ENCODE results near the gene BBX. TPM values are rescaled to one million over a fixed set of nuclear protein-coding genes. Genes with fewer than 3 reads are reported as not detected.

BBX gene
- total RNA-seq, 4 donors from 2014 or later = 26.5 to 45.8 (median 28.0) TPM

GRCh38 chr3:107634099-107634489, 111.3 kb downstream of the BBX start:
- H3K4me3 ChIP-seq (ENCODE audit: low read depth, poor library complexity, severe bottlenecking) = no peak overlapping the region
- WGBS, 2 donors = 93 to 94% methylated on average over 3 of the region's 3 CpGs
- intact Hi-C loops (cut with DNase I; ENCODE audit: low total_unique reads) = no loop called here
- no peak for DNase-seq (ENCODE audit: low spot score in 2 of 2)
- TF ChIP-seq POLR2A (IDR thresholded peaks at IDR 0.05) (no peak), CTCF (IDR thresholded peaks at IDR 0.05) (no peak)

GRCh38 chr3:107637416-107638183, 114.8 kb downstream of the BBX start:
- intact Hi-C loops (cut with DNase I; ENCODE audit: low total_unique reads) = no loop called here
- no peak overlapping the region for H3K4me3 ChIP-seq (ENCODE audit: low read depth, poor library complexity, severe bottlenecking)
- DNase-seq (ENCODE audit: low spot score in 2 of 2) = no peak
- TF ChIP-seq POLR2A (IDR thresholded peaks at IDR 0.05) (no peak), CTCF (IDR thresholded peaks at IDR 0.05) (no peak)
- 87 to 96% methylated on average over 5 of the region's 5 CpGs for WGBS, 2 donors

GRCh38 chr3:107641572-107642307, 119.0 kb downstream of the BBX start:
- H3K4me3 ChIP-seq (ENCODE audit: low read depth, poor library complexity, severe bottlenecking) = no peak overlapping the region
- intact Hi-C loops (cut with DNase I; ENCODE audit: low total_unique reads) = no loop called here
- WGBS, 2 donors = 35 to 49% methylated on average over 2 of the region's 2 CpGs
- TF ChIP-seq CTCF (IDR thresholded peaks at IDR 0.05) (no peak), POLR2A (IDR thresholded peaks at IDR 0.05) (no peak)
- DNase-seq (ENCODE audit: low spot score in 2 of 2) = no peak

GRCh38 chr3:107643038-107643883, 120.5 kb downstream of the BBX start:
- WGBS, 2 donors = 95 to 98% methylated on average over 6 of the region's 6 CpGs

More at GRCh38 chr3:107643038-107643883, 120.5 kb downstream of the BBX start:
- intact Hi-C loops (cut with DNase I; ENCODE audit: low total_unique reads) = no loop called here
- no peak for TF ChIP-seq POLR2A (IDR thresholded peaks at IDR 0.05)
- TF ChIP-seq CTCF (IDR thresholded peaks at IDR 0.05) = no peak
- H3K4me3 ChIP-seq (ENCODE audit: low read depth, poor library complexity, severe bottlenecking) = no peak overlapping the region
- DNase-seq (ENCODE audit: low spot score in 2 of 2) = no peak

Data from lower leg skin (tissue), 4 donors.